Esophagus squamous epithelium (tissue), 4 donors: Measurements from ENCODE around the gene ZFAND5.

ENCODE experiments used
- CTCF ChIP-seq, 6 experiments: fragments of 450-650 bp in 4 of 6; fragments of 200-600 bp in 2 of 6; sonication (generic) in 2 of 6; IDR thresholded peaks; one replicate each; pipeline ENCODE4 v1.5.1; 2016 to 2019; ENCODE audit warnings: antibody characterized with exemption in 6 of 6, mild to moderate bottlenecking in 4 of 6, moderate library complexity in 4 of 6
- POLR2A ChIP-seq, 4 donors: fragments of 450-650 bp; IDR thresholded peaks; one replicate each; pipeline ENCODE4 v1.6.1; 2017; ENCODE audit warnings: antibody characterized with exemption in 4 of 4, mild to moderate bottlenecking in 4 of 4, moderate library complexity in 3 of 4

- TF ChIP-seq POLR2A (IDR thresholded peaks at IDR 0.05) (no peak), CTCF (IDR thresholded peaks at IDR 0.05) (no peak)
Observed at GRCh38 chr9:72312386-72312987, 52.5 kb downstream of the ZFAND5 start.
